HL-60/S4 treated with phorbol 12-myristate 13-acetate at 8.2 ng/mL for 4 days and 3 days (cell line): ENCODE results near the gene KRT81.
"Not testable (repeated sequence)": the region's sequence is repeated elsewhere in the genome, so short reads cannot be mapped to it uniquely, and the experiment has no call there.

Experiments
- in situ Hi-C: fragments of 300-500 bp; cut with MboI; formaldehyde crosslinking; loops from 2 replicates; pipeline ENCODE4 v1.15.0; 2022; ENCODE audit warnings: low sequenced_read_pairs

The KRT81 gene

GRCh38 chr12:52278575-52279421 lies 12.5 kb downstream of the KRT81 start:
- in situ Hi-C loops = no loop called here

DNA sequence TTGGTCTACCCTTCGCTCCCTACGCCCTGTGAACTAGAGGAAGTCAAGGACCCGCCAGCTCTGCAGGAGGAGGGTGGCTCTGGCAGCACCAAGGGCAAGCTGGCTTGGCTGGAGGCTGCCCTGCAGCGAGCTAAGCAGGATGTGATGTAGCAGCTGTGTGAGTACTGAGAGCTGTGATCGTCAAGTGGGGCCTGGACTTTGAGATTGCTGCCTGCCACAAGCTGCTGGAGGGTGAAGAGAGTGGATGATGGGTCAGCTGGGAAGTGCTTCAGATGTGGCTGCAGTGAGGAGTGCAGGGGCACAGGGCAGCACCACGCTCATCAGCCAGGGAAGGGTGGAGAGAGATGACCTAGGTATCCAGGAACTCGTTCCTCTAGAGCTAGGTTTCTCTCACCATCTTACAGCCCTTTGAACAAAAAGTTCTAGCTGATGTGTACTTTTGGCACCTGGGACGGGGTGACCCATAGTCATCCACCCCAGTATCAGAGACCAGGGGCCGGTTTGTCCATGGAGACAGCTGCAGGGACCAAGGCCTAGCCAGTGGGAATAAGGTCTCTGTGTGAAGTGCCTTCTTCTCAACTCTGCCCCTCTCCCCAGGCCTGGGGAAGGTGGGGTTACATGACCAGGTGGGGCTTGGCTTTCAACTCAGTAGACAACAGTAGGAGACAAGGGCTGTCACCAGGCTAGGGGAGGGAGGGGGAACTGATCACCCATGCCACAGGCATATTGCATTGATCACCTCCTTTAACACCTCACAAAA lies 13.7 kb downstream of the KRT81 start:
- in situ Hi-C loops = no loop called here

DNA sequence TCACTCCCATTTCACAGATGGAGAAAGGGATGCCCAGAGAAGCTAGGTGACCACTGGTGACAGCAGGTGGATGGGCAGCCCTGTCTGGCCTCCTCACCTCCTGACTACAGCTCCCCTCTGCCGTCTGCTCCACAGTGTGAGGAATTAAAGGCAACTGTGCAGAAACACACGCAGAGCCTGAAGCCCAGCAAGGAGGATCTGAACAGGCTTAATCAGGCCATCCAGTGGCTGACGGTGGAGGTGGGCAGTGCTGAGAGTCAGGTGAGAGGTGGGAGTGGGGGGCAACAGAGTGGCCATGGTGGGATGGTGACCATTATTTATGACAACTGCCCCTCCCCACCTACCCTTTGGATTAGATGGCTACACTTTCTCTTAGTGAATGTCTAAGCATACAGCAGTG lies 15.6 kb downstream of the KRT81 start:
- in situ Hi-C loops = no loop called here

GRCh38 chr12:52274521-52275120 lies 16.7 kb downstream of the KRT81 start, which contains the start of gene KRT86:
Gene KRT86, plus strand, starts transcription at chr12:52274645. Its CDS starts 27,272 bp downstream, at chr12:52301917.
- in situ Hi-C loops = no loop called here

GRCh38 chr12:52271158-52271557 lies 20.2 kb downstream of the KRT81 start:
- in situ Hi-C loops = no loop called here

GRCh38 chr12:52270541-52271070 lies 20.7 kb downstream of the KRT81 start:
- in situ Hi-C loops = no loop called here

- in situ Hi-C loops = no loop called here
Observed at GRCh38 chr12:52268212-52268611, 23.1 kb downstream of the KRT81 start.

- in situ Hi-C loops = no loop called here
Observed at GRCh38 chr12:52267699-52268098, 23.6 kb downstream of the KRT81 start.

DNA sequence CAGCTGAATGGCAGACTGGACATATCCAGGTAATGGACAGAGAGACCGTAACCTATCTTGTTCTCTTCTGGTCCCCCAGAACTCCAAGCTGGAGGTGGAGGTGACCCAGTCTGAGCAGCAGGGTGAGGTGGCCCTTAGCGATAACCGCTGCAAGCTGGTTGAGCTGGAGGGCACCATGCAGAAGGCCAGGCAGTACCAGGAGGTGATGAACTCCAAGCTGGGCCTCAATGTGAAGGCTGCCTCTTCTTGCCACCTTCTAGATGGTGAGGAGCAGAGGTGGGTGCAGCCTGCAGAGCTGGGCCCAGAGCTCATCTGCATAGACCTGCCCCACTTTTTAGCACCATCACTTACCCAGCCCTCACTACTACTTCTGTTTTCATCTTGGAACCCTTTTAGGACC lies 24.1 kb downstream of the KRT81 start:
- in situ Hi-C loops = no loop called here

GRCh38 chr12:52266514-52266913 lies 24.8 kb downstream of the KRT81 start:
- in situ Hi-C loops = no loop called here

- in situ Hi-C loops = no loop called here
Observed at GRCh38 chr12:52264435-52264825, 26.9 kb downstream of the KRT81 start.

- in situ Hi-C loops = no loop called here
Observed at GRCh38 chr12:52263761-52264434, 27.4 kb downstream of the KRT81 start.

DNA sequence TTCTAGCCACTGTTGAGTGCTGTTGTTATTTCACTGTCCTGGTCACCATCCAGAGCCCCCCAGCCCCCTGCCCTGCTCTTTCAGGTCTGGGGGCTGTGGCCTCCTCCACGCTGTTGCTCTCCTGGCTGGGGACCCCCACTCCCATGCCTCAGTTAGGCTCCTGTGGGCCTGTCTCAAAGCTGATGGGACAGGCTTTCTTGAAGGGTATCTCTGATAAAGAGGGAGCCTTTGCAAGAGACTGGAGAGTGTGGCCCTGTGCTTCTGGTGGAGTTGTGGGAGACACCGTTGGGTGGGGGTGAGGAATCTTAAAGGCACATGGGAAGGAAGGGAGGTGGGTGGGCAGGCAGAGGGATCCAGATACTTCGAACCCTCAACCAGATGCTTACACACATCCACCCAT lies 29.0 kb downstream of the KRT81 start:
- in situ Hi-C loops = no loop called here

DNA sequence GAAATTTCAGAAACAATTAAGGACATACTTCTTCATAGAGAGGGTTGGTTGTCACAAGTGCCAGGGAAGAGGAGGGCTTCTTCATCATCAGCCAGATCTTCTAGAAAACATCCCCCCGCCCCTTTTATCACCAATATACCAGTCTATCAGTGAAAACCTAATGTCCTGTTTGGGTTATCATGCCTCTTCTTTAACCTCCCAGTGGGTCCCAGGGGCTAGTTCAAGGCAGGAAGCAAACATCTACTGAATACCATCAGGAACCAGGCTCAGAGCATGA lies 30.2 kb downstream of the KRT81 start:
- in situ Hi-C loops = no loop called here

DNA sequence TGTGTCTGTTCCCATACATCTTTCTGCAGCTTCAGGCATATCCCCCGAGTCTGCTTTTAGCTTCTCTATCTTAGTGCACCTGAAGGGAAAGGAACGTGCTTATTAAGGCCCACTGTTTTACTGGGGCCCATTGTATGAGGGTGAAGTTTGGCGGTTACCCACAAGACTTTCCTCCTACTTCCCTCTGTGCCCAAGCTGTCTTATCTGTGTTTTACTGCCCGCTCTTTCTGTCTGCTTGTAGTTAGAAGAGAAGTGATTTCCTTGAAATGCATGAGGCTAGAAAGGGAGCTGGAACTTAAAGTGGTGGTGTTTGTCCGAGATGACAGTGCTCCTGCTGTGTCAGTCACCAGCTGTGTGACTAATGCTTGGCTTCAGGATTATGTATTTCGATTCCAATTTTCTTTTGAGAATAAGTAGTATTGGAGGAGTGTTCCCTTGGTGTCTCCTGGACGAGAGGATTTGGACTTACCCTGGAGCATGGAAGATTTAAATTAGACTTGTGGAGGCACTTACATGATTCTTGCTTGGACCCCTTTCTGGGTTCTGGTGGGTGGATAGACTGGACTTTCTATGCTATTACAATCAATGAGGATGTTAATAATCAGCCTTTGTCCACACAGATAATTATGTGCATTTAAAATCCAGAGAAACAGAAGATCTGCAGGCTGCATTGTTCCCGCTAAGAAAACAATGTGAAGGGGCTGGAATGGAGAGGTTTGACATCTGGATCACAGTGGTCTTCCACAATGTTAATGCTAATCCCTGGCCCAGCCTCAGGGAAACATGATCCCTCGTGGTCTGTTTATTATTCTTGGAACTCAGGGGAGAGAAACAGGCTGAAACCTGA lies 30.8 kb downstream of the KRT81 start:
- in situ Hi-C loops = no loop called here

DNA sequence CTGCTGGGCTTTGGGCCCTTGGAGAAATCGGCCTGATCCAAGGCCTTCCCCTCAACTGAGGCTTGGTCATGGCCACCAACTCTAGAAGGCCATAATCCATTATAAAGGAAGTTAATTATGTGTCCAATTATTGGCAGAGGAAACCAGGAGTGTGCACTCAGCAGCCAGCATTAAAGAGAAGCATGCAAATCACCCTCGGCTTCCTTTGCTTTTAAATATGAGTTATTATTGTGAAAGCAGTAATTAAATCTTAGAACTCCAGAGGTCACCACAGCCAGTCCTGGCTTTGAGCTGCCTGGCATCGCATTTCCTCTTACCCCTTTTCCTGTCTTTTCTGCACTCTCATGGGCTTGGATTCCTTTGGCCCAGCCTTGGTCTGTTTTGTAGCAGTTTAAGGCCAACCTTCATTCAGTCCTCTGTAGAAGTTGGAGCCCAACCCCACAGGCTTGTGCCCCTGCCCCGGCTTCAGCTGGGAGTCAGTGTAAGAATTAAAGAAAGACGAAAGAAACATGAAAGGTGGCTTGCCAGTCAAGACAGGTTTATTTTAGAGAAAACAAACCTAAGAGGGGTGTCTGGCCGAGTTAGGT lies 31.6 kb downstream of the KRT81 start:
- in situ Hi-C loops = no loop called here

DNA sequence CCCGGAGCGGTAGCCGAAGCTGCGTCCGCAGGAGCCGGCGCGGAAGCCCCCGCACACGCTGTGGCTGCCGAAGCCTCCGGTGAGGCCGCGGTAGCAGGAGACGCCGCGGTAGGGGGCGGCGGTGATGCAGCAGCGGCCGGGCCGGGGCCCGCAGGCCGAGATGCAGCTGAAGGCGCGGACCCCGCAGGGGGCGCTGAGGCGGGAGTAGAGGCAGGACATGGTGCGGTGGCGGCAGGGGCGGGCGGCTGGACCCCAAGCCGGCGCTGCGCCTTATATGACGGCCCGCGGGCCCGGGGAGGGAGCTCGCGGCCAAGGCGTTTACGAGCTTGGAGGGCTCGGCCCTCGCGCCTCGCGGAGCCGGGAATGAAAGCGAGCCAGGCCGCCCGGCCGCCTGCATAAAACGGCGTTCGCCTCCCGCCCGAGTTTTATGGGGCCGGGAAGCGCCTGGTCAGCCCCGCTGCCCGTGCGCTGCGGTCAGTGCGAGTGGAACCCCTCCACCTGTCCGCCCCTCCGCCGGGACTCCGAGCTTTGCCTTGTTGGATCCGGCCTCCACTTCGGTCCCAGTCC lies 32.9 kb downstream of the KRT81 start:
- in situ Hi-C loops = no loop called here

DNA sequence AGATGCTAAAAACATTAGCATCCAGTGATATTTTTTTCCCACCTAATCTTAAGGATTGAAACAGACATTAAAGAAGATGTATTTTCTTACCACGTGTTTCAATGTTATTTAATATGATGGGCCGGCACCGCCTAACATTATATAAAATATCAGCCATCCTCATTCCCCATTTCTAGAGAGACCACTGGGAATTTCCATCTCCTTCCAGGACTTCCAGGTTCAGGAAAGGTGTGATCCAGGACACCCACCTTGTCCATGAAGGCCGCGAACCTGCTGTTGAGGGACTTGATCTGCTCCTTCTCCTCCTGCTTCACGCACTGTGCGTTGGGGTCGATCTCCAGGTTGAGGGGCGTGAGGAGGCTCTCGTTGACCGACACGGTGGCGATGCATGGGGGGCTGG lies 33.4 kb downstream of the KRT81 start:
- in situ Hi-C loops = not testable (repeated sequence)

GRCh38 chr12:52257074-52257551 lies 34.2 kb downstream of the KRT81 start:
- in situ Hi-C loops = no loop called here
